Measurements from ENCODE around the gene SSC5D.

Gene SSC5D

DNA sequence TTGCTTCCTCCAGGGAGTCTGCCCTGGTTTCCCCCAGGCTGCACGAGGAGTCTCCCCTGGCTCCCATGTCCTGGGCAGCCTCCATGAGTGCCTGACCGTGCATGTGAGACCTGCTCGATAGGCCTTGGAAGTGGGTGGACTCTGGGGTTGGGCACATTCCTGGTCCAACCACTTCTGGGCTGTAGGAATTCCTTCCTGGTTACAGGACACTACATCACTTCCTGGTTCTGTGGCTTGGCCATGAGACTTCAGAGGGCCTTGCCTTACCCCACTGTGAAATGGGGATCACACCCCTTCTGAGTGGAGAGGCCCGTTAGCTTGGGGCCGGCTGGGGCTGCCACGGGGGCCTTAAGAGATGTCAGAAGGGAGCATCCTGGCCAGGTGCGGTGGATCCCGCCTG, 15.8 kb upstream of the SSC5D start:
- Histone ChIP-seq H3K9me3 (ENCODE audit: low read length) (no peaks in the 10 kb centered on the region), H3K36me3 (ENCODE audit: insufficient read depth, low read length) (no peaks in the 10 kb centered on the region), H3K4me1 (ENCODE audit: insufficient read depth, low read length) (peaks cover 14% of the 10 kb centered on the region), H3K27me3 (ENCODE audit: insufficient read depth, low read length) (no peaks in the 10 kb centered on the region), H2AFZ (ENCODE audit: low read depth, low read length) (no peak overlapping the region), H3K4me3 (ENCODE audit: low read length) (no peak overlapping the region)

DNA sequence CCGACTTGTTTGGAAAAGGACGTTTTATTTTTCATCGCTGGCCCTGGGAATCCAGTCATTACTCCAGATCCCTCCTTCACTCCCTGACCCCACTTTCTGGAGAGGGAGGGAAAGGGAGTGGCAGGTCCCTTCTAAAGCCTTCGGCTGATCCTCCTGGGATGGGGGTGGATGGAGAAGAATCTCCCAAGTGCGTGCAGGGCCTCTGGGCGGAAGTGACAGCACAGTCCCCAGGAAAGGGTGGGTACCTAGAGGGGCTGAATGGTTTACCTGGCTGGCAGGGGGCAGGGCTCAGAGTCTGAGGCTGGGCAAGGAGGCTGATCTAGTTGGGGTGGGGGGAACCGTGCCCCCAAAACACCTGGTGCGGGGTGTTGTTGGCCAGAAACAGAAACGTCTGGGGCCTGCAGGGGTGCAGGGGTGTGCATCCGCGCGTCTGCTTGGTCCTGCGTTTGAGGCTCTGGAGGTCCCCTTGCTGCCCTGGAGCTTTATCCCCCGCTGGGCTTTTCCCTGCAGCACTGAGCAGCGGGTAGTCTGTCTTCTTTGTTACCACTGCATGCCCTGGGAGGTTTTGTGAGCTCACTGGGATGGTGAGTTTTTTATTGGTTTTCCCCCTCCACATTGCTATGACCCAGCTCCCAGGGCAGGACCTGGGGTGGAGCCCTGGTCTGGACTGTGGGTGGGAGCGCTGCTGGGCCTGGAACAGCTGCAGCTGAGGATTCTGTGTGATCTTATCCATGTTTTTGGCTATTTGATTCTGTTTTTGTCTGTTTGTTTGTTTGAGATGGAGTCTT, 14.8 kb upstream of the SSC5D start:
- no peaks in the 10 kb centered on the region for H3K9me3 ChIP-seq (ENCODE audit: low read length)
- H3K4me1 ChIP-seq (ENCODE audit: insufficient read depth, low read length): peaks cover 22% of the 10 kb centered on the region
- no peaks in the 10 kb centered on the region for H3K36me3 ChIP-seq (ENCODE audit: insufficient read depth, low read length)
- no peaks in the 10 kb centered on the region for H3K27me3 ChIP-seq (ENCODE audit: insufficient read depth, low read length)
- no peak overlapping the region for H3K4me3 ChIP-seq (ENCODE audit: low read length)
- no peak overlapping the region for H2AFZ ChIP-seq (ENCODE audit: low read depth, low read length)

DNA sequence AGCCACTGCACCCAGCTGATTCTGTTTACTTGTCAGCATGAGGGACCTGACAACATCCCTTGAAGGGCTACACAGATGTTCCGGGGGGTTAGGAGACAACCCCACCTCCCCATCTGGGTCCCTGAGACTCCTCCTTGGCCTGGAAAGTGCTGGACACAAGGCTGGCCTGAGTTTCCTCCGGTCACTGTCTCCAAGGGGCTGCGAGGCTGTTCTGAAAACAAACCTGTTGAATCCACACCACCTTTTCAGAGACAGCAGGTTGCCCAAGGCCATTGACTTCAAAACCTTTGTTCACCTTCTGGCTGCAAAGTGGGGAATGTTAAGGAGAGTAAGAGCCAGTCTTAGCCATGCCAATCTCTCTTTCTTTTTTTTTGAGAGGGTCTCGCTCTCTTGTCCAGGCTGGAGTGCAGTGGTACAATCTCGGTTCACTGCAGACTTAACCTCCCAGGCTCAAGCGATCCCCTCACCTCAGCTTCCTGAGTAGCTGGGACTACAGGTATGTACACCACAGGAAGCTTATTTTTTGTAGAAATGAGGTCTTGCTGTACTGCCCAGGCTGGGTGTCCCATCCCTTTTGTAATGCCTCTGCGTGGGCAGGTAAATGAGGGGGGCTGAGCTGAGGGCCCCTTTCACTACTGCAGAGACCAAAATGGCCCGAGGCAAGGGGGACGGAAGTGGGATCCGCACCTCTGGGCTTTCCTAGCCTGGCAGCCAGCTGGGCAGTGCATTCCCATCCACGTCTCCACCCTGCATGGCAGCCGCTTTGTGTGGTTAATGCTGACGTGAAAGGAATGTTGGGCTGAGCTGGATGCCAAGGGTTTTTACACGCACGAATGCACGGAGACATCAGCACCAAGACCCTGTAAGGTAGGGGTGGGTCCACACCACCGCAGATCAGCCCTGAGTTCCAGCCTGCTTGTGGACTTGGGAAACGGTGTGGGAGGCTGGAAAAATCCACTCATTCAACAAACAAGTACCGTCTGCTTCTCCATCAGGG, 13.7 kb upstream of the SSC5D start:
- Histone ChIP-seq H3K36me3 (ENCODE audit: insufficient read depth, low read length) (no peaks in the 10 kb centered on the region), H3K4me3 (ENCODE audit: low read length) (no peak overlapping the region), H3K9me3 (ENCODE audit: low read length) (no peaks in the 10 kb centered on the region), H2AFZ (ENCODE audit: low read depth, low read length) (no peak overlapping the region), H3K27me3 (ENCODE audit: insufficient read depth, low read length) (no peaks in the 10 kb centered on the region), H3K4me1 (ENCODE audit: insufficient read depth, low read length) (peaks cover 23% of the 10 kb centered on the region)

DNA sequence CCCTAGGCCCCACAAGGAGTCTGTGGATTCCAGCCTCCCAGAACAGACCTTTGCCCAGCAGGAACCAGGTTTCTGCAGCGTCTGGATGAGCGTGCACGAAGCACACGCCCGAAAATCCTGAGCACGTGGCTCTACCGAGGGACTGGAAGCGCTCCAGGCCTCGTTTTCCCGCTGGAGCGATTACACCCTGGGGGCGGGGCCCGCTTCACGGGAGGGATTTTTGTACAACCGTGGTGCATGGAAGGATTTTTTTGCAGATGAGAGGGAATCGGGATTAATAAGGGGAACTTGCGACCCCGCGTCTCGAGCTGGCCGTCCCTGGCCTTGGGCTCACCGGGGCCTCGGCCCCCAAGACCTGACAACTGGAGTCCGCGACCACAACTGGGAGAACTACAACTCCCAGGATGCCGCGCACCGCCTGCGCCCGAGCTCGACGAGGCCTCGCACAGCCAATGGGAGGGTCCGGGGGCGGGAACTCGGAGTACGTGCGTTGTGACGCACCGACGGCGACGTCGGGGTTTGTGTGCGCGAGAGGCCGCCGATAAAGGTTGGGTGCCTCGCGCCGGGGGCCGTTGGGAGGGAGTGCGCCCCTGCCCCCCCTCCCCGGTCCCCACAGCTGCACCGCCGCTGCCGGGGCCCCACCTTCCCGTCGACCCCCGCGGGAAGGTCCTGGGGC, 12.0 kb upstream of the SSC5D start, which contains the start of gene ZNF628:
TSS of gene ZNF628 (plus strand) at position 518 of the 676 bp plus-strand sequence. CDS start 3,294 bp downstream, outside the sequence.
- Histone ChIP-seq H3K27me3 (ENCODE audit: insufficient read depth, low read length) (no peaks in the 10 kb centered on the region), H3K36me3 (ENCODE audit: insufficient read depth, low read length) (no peaks in the 10 kb centered on the region), H2AFZ (ENCODE audit: low read depth, low read length) (peak within 1 kb of the TSS; percentile 31), H3K4me1 (ENCODE audit: insufficient read depth, low read length) (peaks cover 23% of the 10 kb centered on the region), H3K9me3 (ENCODE audit: low read length) (no peaks in the 10 kb centered on the region), H3K4me3 (ENCODE audit: low read length) (peak within 1 kb of the TSS; percentile 64)

DNA sequence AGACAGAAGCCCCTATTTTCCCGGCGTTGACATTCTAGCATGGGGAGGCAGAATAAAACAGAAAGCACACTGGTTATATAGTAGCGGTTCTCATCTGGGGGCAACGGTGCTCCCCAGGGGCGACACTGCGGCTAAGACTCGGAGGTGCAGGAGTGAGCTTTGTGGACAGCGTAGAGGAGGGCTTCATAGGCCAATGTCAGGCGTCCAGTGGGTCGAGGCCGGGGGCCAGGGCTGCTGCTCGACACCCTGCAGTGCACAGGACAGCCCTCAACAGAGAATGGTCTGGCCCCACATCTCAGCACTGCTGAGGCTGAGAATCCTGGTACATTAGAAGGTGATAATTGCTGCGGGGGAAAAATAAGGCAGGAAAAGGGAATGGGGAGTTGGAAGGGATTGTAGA, 10.3 kb upstream of the SSC5D start:
- H3K36me3 ChIP-seq (ENCODE audit: insufficient read depth, low read length): peaks cover 3% of the 10 kb centered on the region
- peaks cover 23% of the 10 kb centered on the region for H3K4me1 ChIP-seq (ENCODE audit: insufficient read depth, low read length)
- peak overlapping the region; percentile 64 for H3K4me3 ChIP-seq (ENCODE audit: low read length)
- no peak overlapping the region for H2AFZ ChIP-seq (ENCODE audit: low read depth, low read length)
- no peaks in the 10 kb centered on the region for H3K9me3 ChIP-seq (ENCODE audit: low read length)
- H3K27me3 ChIP-seq (ENCODE audit: insufficient read depth, low read length): no peaks in the 10 kb centered on the region

DNA sequence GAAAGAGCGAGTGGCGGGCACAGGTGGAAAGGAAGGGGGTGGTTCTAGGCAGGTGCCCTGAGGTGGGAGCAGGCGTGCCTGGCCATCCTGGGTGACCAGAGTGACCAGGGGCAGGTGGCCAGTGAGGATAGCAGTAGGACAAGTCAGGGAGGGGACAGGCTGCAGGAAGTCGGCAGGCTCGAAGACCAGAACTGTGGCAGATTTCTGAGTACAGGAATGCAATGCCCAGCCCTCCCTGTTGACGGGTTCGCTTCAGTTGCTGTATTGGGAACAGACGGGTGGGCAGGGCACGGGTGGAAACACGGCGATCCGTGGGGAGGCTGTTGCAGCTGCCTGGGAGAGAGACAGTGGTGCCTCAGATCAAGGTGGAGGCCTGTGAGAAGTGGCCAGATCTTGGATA, 9.9 kb upstream of the SSC5D start:
- H3K36me3 ChIP-seq (ENCODE audit: insufficient read depth, low read length): peaks cover 3% of the 10 kb centered on the region
- no peaks in the 10 kb centered on the region for H3K27me3 ChIP-seq (ENCODE audit: insufficient read depth, low read length)
- H2AFZ ChIP-seq (ENCODE audit: low read depth, low read length): no peak overlapping the region
- no peak overlapping the region for H3K4me3 ChIP-seq (ENCODE audit: low read length)
- H3K9me3 ChIP-seq (ENCODE audit: low read length): no peaks in the 10 kb centered on the region
- peaks cover 19% of the 10 kb centered on the region for H3K4me1 ChIP-seq (ENCODE audit: insufficient read depth, low read length)

DNA sequence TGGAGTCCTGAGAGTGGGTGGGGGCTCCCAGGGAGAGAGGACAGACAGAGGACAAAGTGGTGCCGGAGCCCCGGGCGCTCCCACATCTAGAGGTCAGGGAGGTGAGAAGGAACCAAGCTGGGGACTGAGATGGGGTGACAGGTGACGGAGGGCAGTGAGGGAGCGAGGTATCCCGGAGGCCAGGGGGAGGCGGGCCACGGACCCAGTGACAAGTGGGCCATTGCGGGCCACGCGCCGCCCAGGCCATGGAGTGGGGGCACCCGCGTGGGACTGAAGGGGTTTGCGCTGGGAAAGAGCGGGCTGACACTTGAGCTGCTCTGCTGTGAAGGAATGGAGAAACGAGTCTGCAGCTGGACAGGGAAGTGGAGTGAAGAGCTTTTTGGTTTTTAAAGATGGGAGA, 9.2 kb upstream of the SSC5D start:
- H3K4me3 ChIP-seq (ENCODE audit: low read length): no peak overlapping the region
- peaks cover 20% of the 10 kb centered on the region for H3K4me1 ChIP-seq (ENCODE audit: insufficient read depth, low read length)
- peaks cover 3% of the 10 kb centered on the region for H3K36me3 ChIP-seq (ENCODE audit: insufficient read depth, low read length)
- H2AFZ ChIP-seq (ENCODE audit: low read depth, low read length): no peak overlapping the region
- H3K9me3 ChIP-seq (ENCODE audit: low read length): no peaks in the 10 kb centered on the region
- H3K27me3 ChIP-seq (ENCODE audit: insufficient read depth, low read length): no peaks in the 10 kb centered on the region

DNA sequence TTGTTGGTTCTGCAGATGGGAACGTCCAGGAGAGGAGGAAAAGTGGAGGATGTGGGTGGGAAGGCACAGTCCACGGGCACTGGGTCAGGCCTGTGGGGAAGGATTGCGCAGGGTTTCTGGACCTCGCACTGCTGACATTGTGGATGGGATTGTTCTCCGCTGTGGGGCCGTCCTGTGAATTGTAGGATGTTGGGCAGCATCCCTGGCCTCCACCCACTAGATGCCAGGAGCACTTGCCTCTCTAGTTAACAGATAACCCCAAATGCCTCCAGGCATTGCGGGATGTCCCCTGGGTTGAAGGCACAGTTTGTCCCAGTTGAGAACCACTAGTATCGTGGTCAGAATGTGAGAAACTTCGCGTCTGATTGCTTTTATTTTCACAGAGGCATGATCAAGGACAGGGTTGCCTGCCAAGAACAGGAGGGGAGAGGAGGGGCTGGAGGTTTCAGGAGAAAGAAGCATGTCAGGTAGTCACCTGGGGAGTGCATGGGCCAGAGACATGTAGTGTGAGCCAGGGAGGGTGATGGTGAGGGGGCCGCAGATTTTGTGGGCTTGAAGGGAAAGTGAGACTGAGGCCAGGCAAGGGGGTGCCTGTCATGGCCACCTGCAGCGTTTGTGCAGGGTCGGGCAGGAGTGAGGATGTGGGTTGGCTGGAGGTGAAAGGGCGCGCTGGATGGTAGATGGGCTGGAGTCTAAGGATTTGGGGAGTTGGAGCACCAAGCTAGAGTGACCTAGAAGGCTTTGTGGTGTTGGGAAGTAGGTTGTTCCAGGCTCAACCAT, 8.6 kb upstream of the SSC5D start:
- Histone ChIP-seq H2AFZ (ENCODE audit: low read depth, low read length) (no peak overlapping the region), H3K27me3 (ENCODE audit: insufficient read depth, low read length) (no peaks in the 10 kb centered on the region), H3K4me3 (ENCODE audit: low read length) (no peak overlapping the region), H3K4me1 (ENCODE audit: insufficient read depth, low read length) (peaks cover 26% of the 10 kb centered on the region), H3K9me3 (ENCODE audit: low read length) (no peaks in the 10 kb centered on the region), H3K36me3 (ENCODE audit: insufficient read depth, low read length) (peaks cover 3% of the 10 kb centered on the region)

DNA sequence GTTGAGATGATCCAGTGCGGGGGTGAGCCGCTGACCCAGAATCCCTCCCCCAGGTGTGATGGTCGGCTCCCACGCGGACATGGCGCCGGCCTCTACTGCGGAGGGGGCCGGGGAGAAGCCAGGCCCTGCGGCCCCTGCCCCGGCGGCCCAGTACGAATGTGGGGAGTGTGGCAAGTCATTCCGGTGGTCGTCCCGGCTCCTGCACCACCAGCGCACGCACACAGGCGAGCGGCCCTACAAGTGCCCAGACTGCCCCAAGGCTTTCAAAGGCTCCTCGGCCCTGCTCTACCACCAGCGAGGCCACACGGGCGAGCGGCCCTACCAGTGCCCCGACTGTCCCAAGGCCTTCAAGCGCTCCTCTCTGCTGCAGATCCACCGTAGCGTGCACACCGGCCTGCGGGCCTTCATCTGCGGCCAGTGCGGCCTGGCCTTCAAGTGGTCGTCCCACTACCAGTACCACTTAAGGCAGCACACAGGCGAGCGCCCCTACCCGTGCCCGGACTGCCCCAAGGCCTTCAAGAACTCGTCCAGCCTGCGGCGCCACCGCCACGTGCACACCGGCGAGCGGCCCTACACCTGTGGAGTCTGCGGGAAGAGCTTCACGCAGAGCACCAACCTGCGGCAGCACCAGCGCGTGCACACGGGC, 7.0 kb upstream of the SSC5D start:
- no peaks in the 10 kb centered on the region for H3K27me3 ChIP-seq (ENCODE audit: insufficient read depth, low read length)
- no peak overlapping the region for H3K4me3 ChIP-seq (ENCODE audit: low read length)
- no peaks in the 10 kb centered on the region for H3K9me3 ChIP-seq (ENCODE audit: low read length)
- H2AFZ ChIP-seq (ENCODE audit: low read depth, low read length): no peak overlapping the region
- peaks cover 34% of the 10 kb centered on the region for H3K4me1 ChIP-seq (ENCODE audit: insufficient read depth, low read length)
- peaks cover 3% of the 10 kb centered on the region for H3K36me3 ChIP-seq (ENCODE audit: insufficient read depth, low read length)

DNA sequence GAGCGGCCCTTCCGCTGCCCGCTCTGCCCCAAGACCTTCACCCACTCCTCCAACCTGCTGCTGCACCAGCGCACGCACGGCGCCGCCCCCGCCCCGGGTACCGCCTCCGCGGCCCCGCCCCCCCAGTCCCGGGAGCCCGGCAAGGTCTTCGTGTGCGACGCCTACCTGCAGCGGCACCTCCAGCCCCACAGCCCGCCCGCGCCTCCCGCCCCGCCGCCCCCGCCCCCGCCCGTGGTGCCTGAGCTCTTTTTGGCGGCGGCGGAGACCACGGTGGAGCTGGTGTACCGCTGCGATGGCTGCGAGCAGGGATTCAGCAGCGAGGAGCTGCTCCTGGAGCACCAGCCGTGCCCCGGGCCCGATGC, 6.5 kb upstream of the SSC5D start:
- H3K4me3 ChIP-seq (ENCODE audit: low read length): no peak overlapping the region
- no peaks in the 10 kb centered on the region for H3K9me3 ChIP-seq (ENCODE audit: low read length)
- H2AFZ ChIP-seq (ENCODE audit: low read depth, low read length): no peak overlapping the region

DNA sequence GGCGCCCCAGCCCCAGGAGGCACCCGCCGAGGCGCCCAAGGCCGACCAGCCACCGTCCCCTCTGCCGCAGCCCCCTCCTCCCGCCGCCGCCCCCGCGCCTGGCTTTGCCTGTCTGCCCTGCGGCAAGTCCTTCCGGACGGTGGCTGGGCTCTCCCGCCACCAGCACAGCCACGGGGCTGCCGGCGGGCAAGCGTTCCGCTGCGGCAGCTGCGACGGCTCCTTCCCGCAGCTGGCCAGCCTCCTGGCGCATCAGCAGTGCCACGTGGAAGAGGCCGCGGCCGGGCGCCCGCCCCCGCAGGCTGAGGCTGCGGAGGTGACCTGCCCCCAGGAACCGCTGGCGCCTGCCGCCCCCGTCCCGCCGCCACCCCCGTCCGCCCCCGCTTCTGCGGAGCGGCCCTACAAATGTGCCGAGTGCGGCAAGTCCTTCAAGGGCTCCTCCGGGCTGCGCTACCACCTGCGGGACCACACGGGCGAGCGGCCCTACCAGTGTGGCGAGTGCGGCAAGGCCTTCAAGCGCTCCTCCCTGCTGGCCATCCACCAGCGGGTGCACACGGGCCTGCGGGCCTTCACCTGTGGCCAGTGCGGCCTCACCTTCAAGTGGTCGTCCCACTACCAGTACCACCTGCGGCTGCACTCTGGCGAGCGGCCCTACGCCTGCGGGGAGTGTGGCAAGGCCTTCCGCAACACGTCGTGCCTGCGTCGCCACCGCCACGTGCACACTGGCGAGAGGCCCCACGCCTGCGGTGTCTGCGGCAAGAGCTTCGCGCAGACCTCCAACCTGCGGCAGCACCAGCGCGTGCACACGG, 5.9 kb upstream of the SSC5D start:
- Histone ChIP-seq H3K4me3 (ENCODE audit: low read length) (no peak overlapping the region), H3K36me3 (ENCODE audit: insufficient read depth, low read length) (peaks cover 3% of the 10 kb centered on the region), H3K4me1 (ENCODE audit: insufficient read depth, low read length) (peaks cover 43% of the 10 kb centered on the region), H3K27me3 (ENCODE audit: insufficient read depth, low read length) (no peaks in the 10 kb centered on the region), H2AFZ (ENCODE audit: low read depth, low read length) (no peak overlapping the region), H3K9me3 (ENCODE audit: low read length) (no peaks in the 10 kb centered on the region)

More for the DNA sequence above, 6.5 kb upstream of the SSC5D start:
- Histone ChIP-seq H3K36me3 (ENCODE audit: insufficient read depth, low read length) (peaks cover 3% of the 10 kb centered on the region), H3K4me1 (ENCODE audit: insufficient read depth, low read length) (peaks cover 39% of the 10 kb centered on the region), H3K27me3 (ENCODE audit: insufficient read depth, low read length) (no peaks in the 10 kb centered on the region)
